Suprapubic skin (tissue), 3 donors: ENCODE results near the gene NOX3.

Experiments used
- POLR2A ChIP-seq, 2 donors: fragments of 450-650 bp; IDR thresholded peaks; one replicate each; pipeline ENCODE4 v1.6.1; 2017; ENCODE audit warnings: antibody characterized with exemption in 2 of 2, mild to moderate bottlenecking in 2 of 2, moderate library complexity in 2 of 2
- TF ChIP-seq, protein P1 (sequence below), 2 donors: fragments of 200-600 bp in 1 of 2; fragments of 450-650 bp in 1 of 2; sonication (generic) in 1 of 2; IDR thresholded peaks; one replicate each; pipeline ENCODE4 v1.5.1; 2016 to 2019; ENCODE audit warnings: antibody characterized with exemption in 2 of 2, mild to moderate bottlenecking in 1 of 2, moderate library complexity in 1 of 2

DNA sequence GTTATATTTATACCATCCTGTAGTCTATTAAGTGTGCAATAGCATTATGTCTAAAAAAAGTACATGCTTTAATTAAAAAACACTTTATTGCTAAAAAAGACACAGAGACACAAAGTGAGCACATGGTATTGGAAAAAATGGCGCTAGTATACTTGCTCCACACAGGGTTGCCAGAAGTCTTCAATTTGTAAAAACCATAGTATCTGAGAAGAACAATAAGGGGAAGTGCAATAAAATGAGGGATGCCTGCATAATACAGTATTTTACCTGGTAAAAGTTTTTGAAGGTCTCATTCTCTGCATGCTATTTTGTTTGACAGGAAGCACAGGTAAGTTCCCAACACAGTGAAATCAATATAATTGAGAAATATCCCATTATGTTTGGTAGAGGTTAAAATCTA, 1.6 kb downstream of the NOX3 start:
- TF ChIP-seq, protein P1, sequence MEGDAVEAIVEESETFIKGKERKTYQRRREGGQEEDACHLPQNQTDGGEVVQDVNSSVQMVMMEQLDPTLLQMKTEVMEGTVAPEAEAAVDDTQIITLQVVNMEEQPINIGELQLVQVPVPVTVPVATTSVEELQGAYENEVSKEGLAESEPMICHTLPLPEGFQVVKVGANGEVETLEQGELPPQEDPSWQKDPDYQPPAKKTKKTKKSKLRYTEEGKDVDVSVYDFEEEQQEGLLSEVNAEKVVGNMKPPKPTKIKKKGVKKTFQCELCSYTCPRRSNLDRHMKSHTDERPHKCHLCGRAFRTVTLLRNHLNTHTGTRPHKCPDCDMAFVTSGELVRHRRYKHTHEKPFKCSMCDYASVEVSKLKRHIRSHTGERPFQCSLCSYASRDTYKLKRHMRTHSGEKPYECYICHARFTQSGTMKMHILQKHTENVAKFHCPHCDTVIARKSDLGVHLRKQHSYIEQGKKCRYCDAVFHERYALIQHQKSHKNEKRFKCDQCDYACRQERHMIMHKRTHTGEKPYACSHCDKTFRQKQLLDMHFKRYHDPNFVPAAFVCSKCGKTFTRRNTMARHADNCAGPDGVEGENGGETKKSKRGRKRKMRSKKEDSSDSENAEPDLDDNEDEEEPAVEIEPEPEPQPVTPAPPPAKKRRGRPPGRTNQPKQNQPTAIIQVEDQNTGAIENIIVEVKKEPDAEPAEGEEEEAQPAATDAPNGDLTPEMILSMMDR (IDR thresholded peaks at IDR 0.05) = no peak
- no peak for TF ChIP-seq POLR2A (IDR thresholded peaks at IDR 0.05)
